HepG2 (cell line): ENCODE data around the gene VAV2. TPM values are rescaled to one million over a fixed set of nuclear protein-coding genes. Genes with fewer than 3 reads are reported as not detected.

ENCODE experiments used
- CENPX ChIP-seq: sonication (generic); formaldehyde crosslinking; IDR thresholded peaks from 2 replicates; pipeline ENCODE4 v1.9.0; 2021; ENCODE audit warnings: mild to moderate bottlenecking, missing genetic modification reagents, moderate library complexity
- FUBP1 ChIP-seq: sonication (generic); formaldehyde crosslinking; IDR thresholded peaks from 2 replicates; pipeline ENCODE4 v1.5.1; 2020; ENCODE audit warnings: missing genetic modification reagents, mild to moderate bottlenecking, borderline replicate concordance
- KLF6 ChIP-seq: IDR thresholded peaks from 2 replicates; pipeline ENCODE4 v1.8.0; 2016; ENCODE audit warnings: missing biosample characterization, missing genetic modification reagents
- POLR2A ChIP-seq, 2 experiments: IDR thresholded peaks; 2 replicates each; pipeline ENCODE4 v1.6.1; 2011; ENCODE audit warnings: low read depth in 2 of 2, low read length in 2 of 2, mild to moderate bottlenecking in 1 of 2, moderate library complexity in 1 of 2; ENCODE audit not compliant: insufficient read depth in 1 of 2
- SCMH1 ChIP-seq: sonication (generic); formaldehyde crosslinking; IDR thresholded peaks from 2 replicates; pipeline ENCODE4 v1.9.0; 2021; ENCODE audit warnings: missing genetic modification reagents, mild to moderate bottlenecking, borderline replicate concordance
- ZFP90 ChIP-seq: sonication (generic); formaldehyde crosslinking; IDR thresholded peaks from 2 replicates; pipeline ENCODE4 v1.8.0; 2022; ENCODE audit warnings: missing genetic modification reagents, mild to moderate bottlenecking, inconsistent platforms, borderline replicate concordance
- ZKSCAN8 ChIP-seq: IDR thresholded peaks from 2 replicates; pipeline ENCODE4 v1.6.1; 2016; ENCODE audit warnings: borderline replicate concordance, missing genetic modification reagents, missing compliant biosample characterization
- ZNF343 ChIP-seq: sonication (generic); formaldehyde crosslinking; IDR thresholded peaks from 2 replicates; pipeline ENCODE4 v1.4.0; 2020; ENCODE audit warnings: mild to moderate bottlenecking, missing genetic modification reagents
- ZNF430 ChIP-seq: sonication (generic); formaldehyde crosslinking; IDR thresholded peaks from 2 replicates; pipeline ENCODE4 v1.9.0; 2021; ENCODE audit warnings: mild to moderate bottlenecking, missing genetic modification reagents
- ZNF501 ChIP-seq: sonication (generic); formaldehyde crosslinking; IDR thresholded peaks from 2 replicates; pipeline ENCODE4 v1.5.1; 2020; ENCODE audit warnings: mild to moderate bottlenecking, moderate library complexity, missing genetic modification reagents
- ZNF556 ChIP-seq: sonication (generic); formaldehyde crosslinking; IDR thresholded peaks from 2 replicates; pipeline ENCODE4 v1.4.0; 2020; ENCODE audit warnings: mild to moderate bottlenecking, missing genetic modification reagents, borderline replicate concordance
- ZNF883 ChIP-seq: sonication (generic); formaldehyde crosslinking; IDR thresholded peaks from 2 replicates; pipeline ENCODE4 v1.5.1; 2020; ENCODE audit warnings: mild to moderate bottlenecking, missing genetic modification reagents; ENCODE audit errors: not compliant biosample characterization
- ZSCAN22 ChIP-seq: sonication (generic); formaldehyde crosslinking; IDR thresholded peaks from 2 replicates; pipeline ENCODE4 v1.4.0; 2020; ENCODE audit warnings: mild to moderate bottlenecking, missing genetic modification reagents
- polyA plus RNA-seq, 8 experiments: library from polyadenylated mRNA; depleted of rRNA in 3 of 8; stranded (reverse) in 7 of 8; unstranded in 1 of 8; fragments of >200 nt; fragmentation: Illumina TruSeq in 4 of 8; extraction: Trizol in 4 of 8; gene quantifications; 2 replicates each; pipeline versions ENCODE4 v1.2.1 to v1.2.3, GENCODE V29; 2011 to 2016; ENCODE audit warnings: low read depth in 4 of 8, missing spikeins in 1 of 8, mixed read lengths in 1 of 8; ENCODE audit not compliant: insufficient read depth in 1 of 8
- total RNA-seq, 5 experiments: library from RNA; depleted of rRNA; stranded (reverse); fragments of >200 nt; fragmentation: Illumina TruSeq; extraction: Trizol; gene quantifications; 2 replicates each; pipeline ENCODE4 v1.2.3, GENCODE V29; 2016; ENCODE audit warnings: low read depth in 1 of 5
- TF ChIP-seq, protein P1 (sequence below): sonication (generic); formaldehyde crosslinking; IDR thresholded peaks from 2 replicates; pipeline ENCODE4 v1.5.1; 2020; ENCODE audit warnings: mild to moderate bottlenecking, missing genetic modification reagents, moderate library complexity
- TF ChIP-seq, protein P2 (sequence below): sonication (generic); formaldehyde crosslinking; IDR thresholded peaks from 2 replicates; pipeline ENCODE4 v1.5.0; 2020; ENCODE audit warnings: mild to moderate bottlenecking, missing genetic modification reagents, borderline replicate concordance
- TF ChIP-seq, protein P3 (sequence below): sonication (generic); formaldehyde crosslinking; IDR thresholded peaks from 2 replicates; pipeline ENCODE4 v1.5.1; 2020; ENCODE audit warnings: mild to moderate bottlenecking, missing genetic modification reagents, moderate library complexity
- TF ChIP-seq, protein P4 (sequence below): sonication (generic); formaldehyde crosslinking; IDR thresholded peaks from 2 replicates; pipeline ENCODE4 v1.8.0; 2022; ENCODE audit warnings: mild to moderate bottlenecking, missing genetic modification reagents; ENCODE audit not compliant: insufficient replicate concordance

Gene VAV2
- total and polyA plus RNA-seq, 2 of the 13 experiments (the other 11 are each of a cell fraction or from before 2014, with no cell fraction given), result 22.5 to 22.9 TPM

DNA sequence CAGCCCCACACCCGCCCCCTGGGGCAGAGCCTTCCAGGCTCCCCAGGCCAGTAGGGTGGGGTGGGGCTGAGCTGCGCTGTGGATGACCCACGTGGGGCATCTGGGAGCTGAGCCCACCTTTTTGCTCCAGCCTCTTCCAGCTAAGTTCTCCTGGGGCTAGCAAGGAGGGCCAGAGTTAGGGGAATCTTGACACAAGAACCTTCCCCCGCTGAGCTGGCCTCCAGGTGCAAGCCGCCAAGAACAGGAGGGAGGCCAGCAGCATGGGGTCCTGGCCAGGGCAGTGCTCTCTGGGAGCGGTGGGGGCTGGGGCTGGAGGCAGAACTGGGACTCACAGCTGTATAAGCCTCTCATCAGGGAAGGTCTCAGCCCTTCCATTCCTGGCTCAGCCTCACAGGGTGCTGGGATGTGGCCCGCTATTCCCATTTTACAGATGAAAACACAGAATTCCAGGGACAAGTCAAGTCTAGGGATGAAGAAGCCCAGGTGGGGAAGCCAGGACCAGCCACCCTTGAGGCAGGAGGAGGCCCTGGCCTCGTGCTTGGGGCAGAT is 275.5 kb downstream of the VAV2 start (continued):
- TF ChIP-seq, protein P1, sequence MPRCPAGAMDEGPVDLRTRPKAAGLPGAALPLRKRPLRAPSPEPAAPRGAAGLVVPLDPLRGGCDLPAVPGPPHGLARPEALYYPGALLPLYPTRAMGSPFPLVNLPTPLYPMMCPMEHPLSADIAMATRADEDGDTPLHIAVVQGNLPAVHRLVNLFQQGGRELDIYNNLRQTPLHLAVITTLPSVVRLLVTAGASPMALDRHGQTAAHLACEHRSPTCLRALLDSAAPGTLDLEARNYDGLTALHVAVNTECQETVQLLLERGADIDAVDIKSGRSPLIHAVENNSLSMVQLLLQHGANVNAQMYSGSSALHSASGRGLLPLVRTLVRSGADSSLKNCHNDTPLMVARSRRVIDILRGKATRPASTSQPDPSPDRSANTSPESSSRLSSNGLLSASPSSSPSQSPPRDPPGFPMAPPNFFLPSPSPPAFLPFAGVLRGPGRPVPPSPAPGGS (CRISPR knock-in tag), result no peak
- TF ChIP-seq KLF6 (CRISPR knock-in tag) (no peak), ZKSCAN8 (no peak), ZFP90 (no peak), FUBP1 (CRISPR knock-in tag) (no peak), ZNF556 (0 out of 2 replicates have a peak, but pooled peaks have one; percentile 16), ZNF343 (CRISPR knock-in tag) (no peak), ZNF501 (CRISPR knock-in tag) (0 out of 2 replicates have a peak, but pooled peaks have one; percentile 7), SCMH1 (no peak), ZSCAN22 (CRISPR knock-in tag) (no peak), CENPX (no peak), ZNF883 (CRISPR knock-in tag) (peak; percentile 12), ZNF430 (CRISPR knock-in tag) (peak; percentile 58; the same call in 1 of the 2 replicates), POLR2A (IDR thresholded peaks at IDR 0.05; ENCODE audit: insufficient read depth in 1 of 2, low read depth in 2 of 2, low read length in 2 of 2) (no peak)
- TF ChIP-seq, protein P2, sequence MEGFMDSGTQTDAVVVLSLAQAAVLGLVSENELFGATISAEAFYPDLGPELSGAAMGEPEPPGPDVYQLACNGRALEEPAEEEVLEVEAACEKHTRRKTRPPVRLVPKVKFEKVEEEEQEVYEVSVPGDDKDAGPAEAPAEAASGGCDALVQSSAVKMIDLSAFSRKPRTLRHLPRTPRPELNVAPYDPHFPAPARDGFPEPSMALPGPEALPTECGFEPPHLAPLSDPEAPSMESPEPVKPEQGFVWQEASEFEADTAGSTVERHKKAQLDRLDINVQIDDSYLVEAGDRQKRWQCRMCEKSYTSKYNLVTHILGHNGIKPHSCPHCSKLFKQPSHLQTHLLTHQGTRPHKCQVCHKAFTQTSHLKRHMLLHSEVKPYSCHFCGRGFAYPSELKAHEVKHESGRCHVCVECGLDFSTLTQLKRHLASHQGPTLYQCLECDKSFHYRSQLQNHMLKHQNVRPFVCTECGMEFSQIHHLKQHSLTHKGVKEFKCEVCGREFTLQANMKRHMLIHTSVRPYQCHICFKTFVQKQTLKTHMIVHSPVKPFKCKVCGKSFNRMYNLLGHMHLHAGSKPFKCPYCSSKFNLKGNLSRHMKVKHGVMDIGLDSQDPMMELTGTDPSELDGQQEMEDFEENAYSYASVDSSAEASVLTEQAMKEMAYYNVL (CRISPR knock-in tag), result no peak
- TF ChIP-seq, protein P3, sequence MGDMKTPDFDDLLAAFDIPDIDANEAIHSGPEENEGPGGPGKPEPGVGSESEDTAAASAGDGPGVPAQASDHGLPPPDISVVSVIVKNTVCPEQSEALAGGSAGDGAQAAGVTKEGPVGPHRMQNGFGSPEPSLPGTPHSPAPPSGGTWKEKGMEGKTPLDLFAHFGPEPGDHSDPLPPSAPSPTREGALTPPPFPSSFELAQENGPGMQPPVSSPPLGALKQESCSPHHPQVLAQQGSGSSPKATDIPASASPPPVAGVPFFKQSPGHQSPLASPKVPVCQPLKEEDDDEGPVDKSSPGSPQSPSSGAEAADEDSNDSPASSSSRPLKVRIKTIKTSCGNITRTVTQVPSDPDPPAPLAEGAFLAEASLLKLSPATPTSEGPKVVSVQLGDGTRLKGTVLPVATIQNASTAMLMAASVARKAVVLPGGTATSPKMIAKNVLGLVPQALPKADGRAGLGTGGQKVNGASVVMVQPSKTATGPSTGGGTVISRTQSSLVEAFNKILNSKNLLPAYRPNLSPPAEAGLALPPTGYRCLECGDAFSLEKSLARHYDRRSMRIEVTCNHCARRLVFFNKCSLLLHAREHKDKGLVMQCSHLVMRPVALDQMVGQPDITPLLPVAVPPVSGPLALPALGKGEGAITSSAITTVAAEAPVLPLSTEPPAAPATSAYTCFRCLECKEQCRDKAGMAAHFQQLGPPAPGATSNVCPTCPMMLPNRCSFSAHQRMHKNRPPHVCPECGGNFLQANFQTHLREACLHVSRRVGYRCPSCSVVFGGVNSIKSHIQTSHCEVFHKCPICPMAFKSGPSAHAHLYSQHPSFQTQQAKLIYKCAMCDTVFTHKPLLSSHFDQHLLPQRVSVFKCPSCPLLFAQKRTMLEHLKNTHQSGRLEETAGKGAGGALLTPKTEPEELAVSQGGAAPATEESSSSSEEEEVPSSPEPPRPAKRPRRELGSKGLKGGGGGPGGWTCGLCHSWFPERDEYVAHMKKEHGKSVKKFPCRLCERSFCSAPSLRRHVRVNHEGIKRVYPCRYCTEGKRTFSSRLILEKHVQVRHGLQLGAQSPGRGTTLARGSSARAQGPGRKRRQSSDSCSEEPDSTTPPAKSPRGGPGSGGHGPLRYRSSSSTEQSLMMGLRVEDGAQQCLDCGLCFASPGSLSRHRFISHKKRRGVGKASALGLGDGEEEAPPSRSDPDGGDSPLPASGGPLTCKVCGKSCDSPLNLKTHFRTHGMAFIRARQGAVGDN (CRISPR knock-in tag), result peak; percentile 49; the same call in 1 of the 2 replicates
- TF ChIP-seq, protein P4, sequence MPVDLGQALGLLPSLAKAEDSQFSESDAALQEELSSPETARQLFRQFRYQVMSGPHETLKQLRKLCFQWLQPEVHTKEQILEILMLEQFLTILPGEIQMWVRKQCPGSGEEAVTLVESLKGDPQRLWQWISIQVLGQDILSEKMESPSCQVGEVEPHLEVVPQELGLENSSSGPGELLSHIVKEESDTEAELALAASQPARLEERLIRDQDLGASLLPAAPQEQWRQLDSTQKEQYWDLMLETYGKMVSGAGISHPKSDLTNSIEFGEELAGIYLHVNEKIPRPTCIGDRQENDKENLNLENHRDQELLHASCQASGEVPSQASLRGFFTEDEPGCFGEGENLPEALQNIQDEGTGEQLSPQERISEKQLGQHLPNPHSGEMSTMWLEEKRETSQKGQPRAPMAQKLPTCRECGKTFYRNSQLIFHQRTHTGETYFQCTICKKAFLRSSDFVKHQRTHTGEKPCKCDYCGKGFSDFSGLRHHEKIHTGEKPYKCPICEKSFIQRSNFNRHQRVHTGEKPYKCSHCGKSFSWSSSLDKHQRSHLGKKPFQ, result no peak
